T-helper 9 cell (primary cell): ENCODE measurements around the gene VPS13A.

Source experiments
- DNase-seq: peaks from one replicate; pipeline ENCODE4 v3.0.0-alpha.2; 2020
- total RNA-seq, 2 donors: gene quantifications; one replicate each; lab custom pipeline; 2026; lab: John Stamatoyannopoulos, UW

The VPS13A gene
- 162 to 195 reads per million in 2 donors for total RNA-seq

GRCh38 chr9:77177143-77177893 lies at the start of gene VPS13A:
Gene VPS13A, plus strand, starts transcription at chr9:77177534. Its CDS starts 171 bp downstream, at chr9:77177705.
- DNase-seq = peak; percentile 86

GRCh38 chr9:77128125-77128789 lies 49.1 kb upstream of the VPS13A start:
- DNase-seq = no peak

DNA sequence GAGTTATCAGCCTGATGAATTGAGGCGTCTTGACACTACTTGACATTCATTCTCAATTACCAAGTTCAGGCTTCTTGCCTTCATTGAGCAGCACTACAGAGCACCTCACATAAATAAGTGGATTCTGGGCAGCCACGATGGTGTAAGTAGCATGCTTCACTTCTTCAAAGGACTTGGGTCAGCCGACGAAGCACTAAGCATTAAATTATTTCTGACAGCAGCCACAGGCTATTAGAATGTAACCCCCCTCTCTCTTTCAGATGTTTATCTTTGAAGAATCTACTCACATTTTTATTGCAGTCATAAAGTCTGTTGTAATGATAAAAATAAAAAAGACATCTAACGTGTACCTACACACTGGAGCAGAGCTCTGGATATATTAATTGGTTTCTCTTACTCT lies 45.9 kb upstream of the VPS13A start:
- no peak for DNase-seq

DNA sequence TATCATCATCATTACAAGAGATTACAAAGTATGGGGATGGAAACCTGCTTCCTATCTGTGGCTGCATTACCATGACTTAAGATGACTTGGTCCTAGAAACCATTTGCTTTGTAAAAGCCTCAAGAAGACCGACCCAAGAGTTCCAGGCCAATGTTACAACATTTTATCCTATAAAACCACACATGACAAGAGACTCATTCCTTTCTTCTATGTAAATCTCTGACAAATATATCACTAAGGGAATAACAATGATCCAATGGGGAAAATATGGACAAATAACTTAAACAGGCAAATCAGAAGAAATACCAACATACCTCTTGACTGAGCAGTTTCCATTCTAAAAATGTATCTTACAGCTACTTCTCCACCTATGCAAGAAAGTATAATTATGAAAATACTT lies 44.3 kb upstream of the VPS13A start:
- no peak for DNase-seq

GRCh38 chr9:77142366-77142765 lies 35.0 kb upstream of the VPS13A start:
- no peak for DNase-seq

DNA sequence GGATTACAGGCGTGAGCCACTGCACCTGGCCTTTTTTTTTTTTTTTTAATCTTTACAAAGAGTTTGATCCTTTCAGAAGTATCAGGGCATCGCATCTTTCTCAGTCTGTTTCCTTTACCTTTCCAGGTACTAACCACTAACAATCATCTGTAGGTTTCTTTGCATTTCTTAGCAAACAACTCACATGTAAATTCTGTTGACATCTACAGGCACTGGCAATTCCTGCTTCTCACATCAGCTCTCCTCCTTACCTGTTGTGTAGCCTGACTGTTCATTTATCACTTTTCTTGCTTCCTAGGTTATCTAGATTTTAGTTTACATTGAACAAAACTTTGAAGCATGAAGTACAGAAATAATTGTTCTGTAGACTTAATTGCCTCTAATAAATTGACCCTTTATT lies 27.5 kb upstream of the VPS13A start:
- no peak for DNase-seq

DNA sequence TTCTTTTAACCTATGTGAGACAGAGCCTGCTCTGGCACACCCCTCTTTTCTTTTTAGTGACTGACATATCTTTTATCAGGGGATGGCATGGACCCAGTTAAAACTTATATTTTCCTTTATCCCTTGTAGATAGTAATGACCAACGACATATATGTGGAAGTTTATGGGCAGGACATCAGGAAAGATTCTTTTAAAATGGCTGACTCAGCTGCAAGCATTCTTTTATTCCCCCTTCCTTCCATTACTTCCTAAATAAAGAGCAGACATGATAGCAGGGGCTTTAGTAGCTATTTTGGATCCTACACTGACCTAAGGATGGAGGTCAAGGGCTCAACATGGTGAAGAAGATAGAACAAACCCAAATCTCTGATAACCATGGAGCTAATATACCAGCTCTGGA lies 25.0 kb upstream of the VPS13A start:
- no peak for DNase-seq

GRCh38 chr9:77156646-77157371 lies 20.5 kb upstream of the VPS13A start:
- DNase-seq = no peak

GRCh38 chr9:77158772-77159513 lies 18.4 kb upstream of the VPS13A start:
- no peak for DNase-seq

- DNase-seq = no peak
These were observed 16.1 kb upstream of the VPS13A start for GRCh38 chr9:77161191-77161590.

DNA sequence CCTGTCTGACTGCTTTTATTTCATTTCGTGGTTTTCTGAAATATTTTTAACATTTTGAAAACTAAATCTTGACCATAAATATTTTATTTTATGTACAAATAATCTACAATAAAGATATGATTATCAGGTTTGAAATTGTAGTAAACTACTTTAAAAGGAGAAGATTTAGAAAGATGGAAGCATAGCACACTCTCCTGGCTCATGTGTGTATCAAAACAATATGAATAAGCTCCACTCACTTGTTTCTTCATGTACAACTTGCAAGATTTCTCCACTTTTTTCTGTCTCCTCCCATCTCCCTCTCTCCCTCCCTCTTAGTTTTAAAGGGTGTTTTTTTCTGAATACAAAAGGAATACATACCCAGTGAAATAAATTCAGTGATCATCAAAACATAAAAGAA lies 15.4 kb upstream of the VPS13A start:
- DNase-seq = no peak

DNA sequence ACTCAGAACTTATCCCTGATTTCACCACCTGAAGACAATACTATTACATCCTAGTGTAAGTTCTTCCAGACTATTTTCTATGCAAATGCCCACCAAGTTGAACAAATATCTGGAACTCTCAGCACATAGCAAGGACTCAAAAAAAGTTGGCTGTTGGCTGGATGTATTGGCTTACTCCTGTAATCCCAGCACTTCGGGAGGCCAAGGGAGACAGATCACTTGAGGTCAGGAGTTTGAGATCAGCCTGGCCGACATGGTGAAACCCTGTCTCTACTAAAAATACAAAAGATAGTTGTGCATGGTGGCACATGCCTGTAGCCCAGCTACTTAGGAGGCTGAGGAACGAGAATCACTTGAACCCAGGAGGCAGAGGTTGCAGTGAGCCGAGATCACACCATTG lies 15.0 kb upstream of the VPS13A start:
- DNase-seq = no peak

DNA sequence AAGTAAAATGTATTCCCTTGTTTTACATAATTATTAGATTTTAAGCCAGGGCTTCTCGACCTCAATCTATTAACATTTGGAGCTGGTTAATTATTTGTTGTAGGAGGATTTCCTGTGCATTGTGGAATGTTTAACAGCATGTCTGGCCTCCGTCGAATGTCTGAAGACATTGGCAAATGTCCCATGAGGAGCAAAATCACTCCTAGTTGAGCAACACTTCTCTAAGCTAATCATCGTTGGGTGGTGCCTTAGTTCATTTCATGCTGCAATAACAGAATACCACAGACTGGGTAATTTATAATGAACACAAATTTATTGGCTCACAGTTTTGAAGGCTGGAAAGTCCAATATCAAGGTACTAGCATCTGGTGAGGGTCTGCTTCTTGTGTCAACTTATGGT lies 13.4 kb upstream of the VPS13A start:
- DNase-seq = no peak

DNA sequence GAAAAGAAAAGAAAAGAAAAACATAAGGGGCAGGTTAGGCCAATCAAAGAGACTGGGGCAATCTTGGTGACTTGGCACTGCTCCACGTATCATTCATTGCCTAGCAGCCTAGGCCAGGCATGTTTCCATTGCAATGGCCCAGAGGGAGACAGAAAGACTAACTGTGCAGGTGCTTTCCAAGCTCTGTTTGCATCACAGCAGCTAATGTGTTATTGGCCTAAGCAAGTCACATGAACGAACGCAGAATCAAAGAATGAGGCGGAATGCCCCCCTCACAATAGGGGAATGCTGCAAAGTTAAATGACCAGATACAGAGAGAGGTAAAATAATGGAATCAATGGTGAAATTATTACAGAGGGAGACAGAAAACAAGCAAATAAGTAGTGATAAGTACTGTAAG lies 11.1 kb upstream of the VPS13A start:
- DNase-seq = no peak

GRCh38 chr9:77170991-77171699 lies 6.2 kb upstream of the VPS13A start:
- no peak for DNase-seq

DNA sequence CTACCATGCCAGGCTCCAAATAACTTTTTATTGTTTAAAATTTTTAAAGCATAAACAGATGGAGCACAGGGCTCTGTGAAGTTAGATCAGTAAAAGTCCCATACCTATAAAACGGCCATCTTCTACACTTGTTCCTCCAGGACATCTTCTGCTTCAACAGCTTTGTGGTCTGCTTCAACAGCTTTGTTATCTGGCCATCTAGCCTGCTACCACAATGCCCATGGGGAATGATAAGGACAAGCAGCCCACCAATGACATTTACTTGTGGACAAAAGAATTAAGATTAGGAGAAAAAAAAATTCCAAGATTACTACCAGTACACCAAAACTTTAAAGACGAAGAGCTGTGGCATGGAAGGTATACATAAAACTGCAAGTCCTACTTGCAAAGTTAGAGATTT lies 2.2 kb upstream of the VPS13A start:
- DNase-seq = no peak

GRCh38 chr9:77176106-77176505 lies 1.2 kb upstream of the VPS13A start:
- DNase-seq = no peak

DNA sequence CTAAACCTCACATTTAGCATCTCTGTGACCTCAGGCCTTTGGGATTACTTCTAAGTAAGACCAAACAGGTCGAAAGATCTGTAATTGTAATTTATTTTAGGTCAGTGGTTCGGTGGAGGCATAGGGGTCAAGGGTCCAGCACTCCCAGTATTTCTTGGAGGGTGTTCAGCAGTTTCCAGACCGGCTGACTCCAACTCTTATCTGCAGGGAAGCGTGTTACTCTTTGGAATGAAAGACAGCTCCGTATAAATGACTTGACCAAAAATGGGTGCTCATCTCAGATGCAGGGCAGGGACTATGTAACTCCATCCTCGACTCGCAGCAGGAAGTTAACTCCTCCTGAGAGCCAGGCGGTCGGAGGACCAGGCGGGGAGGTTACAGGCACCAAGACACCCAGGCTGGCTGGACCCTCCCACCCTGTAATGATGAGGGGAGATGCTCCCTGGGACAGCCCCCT lies 620 bp upstream of the VPS13A start:
- DNase-seq = no peak

- DNase-seq = peak; percentile 49
These were observed 810 bp downstream of the VPS13A start for GRCh38 chr9:77177894-77178794.

DNA sequence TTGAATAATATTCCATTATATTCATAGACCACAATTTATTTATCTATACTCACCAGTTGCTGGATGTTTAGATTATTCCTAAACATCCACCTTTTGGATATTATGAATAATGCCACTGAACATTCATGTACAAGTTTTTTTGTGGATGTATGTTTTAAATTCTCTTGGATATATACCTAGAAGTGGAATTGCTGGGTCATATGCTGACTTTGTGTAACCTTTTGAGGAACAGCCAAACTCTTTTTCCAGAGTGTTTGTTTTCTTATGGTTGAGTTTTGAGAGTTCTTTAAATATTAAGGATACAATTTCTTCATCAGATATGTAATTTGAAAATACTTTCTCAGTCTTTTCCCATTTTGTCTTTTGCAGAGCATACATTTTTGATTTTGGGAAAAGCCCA lies 2.7 kb downstream of the VPS13A start:
- no peak for DNase-seq

DNA sequence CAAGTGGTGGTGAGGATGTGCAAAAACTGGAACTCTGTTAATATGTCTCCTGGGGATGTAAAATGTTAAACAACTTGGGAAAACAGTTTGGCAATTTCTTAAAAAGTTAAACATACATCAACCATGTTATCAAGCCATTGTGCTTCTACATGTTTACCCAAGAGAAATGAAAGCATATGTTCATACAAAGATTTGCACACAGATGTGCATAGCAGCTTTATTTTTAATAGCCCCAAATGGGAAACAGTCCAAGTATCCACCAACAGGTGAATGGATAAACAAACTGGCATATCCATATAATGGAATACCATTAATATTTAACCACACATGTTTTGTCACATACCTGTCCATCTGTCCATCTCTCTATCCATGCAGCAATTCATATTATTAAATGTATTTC lies 6.2 kb downstream of the VPS13A start:
- no peak for DNase-seq
